Measurements from ENCODE around the gene VANGL1.

- TF ChIP-seq CTCF (IDR thresholded peaks at IDR 0.05) (no peak), POLR2AphosphoS5 (IDR thresholded peaks at IDR 0.05; ENCODE audit: insufficient read depth in 1 of 2, low read depth in 1 of 2) (no peak), POLR2A (IDR thresholded peaks at IDR 0.05) (no peak)
Observed at GRCh38 chr1:115644109-115644508, 2.3 kb downstream of the VANGL1 start.

Measured in vagina (tissue), 2 donors.